ENCODE measurements around the gene LTBP1. TPM values are rescaled to one million over a fixed set of nuclear protein-coding genes. Genes with fewer than 3 reads are reported as not detected.

The LTBP1 gene
- total RNA-seq, 5 donors from 2014 or later (not counting 1 experiment from before 2014, with no cell fraction given), result 0.16 to 0.76 (median 0.43) TPM

DNA sequence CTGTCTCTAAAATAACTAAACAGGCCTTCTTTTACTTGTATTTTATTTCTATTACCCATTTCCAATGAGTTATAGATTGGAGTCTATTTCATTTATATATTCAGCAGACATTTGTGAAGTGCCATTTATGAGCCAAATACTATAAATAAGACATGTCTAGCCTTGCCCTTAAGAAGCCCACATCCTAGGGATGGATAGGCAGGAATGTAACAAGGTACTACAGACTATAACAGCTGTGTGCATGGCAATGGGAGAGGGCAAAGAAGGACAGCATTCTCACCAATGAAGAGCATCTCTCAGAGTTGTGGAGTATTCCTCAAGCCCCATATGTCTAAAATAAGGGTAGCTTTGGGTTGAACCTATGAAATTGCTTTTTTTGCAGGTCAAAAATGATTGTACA lies 367.8 kb downstream of the LTBP1 start:
- Mint-ChIP-seq H3K9me3 (no peaks in the 10 kb centered on the region), H3K27me3 (peaks cover 4% of the 10 kb centered on the region in 2 donors), H3K27ac (no peak overlapping the region), H3K36me3 (no peaks in the 10 kb centered on the region), H3K4me3 (no peak overlapping the region), H3K4me1 (no peaks in the 10 kb centered on the region)
- H3K9me3 ChIP-seq, result no peaks in the 10 kb centered on the region
- H3K4me3 ChIP-seq (ENCODE audit: control insufficient read depth in 1 of 2, extremely low read depth in 1 of 2, low read length in 1 of 2), result no peak overlapping the region
- DNase-seq (no peak), ATAC-seq (replicated peaks in 1 of 4) (no peak)
- ChIA-PET CTCF (no interaction called here), POLR2A (no interaction called here)
- H3K36me3 ChIP-seq (ENCODE audit: control insufficient read depth in 2 of 2, extremely low read depth in 1 of 2, insufficient read depth in 1 of 2, low read length in 1 of 2), result no peaks in the 10 kb centered on the region
- no peaks in the 10 kb centered on the region for H3K27me3 ChIP-seq (replicated peaks in 1 of 2; ENCODE audit: control insufficient read depth in 2 of 2, extremely low read depth in 1 of 2, insufficient read depth in 2 of 2, low read length in 1 of 2)
- no peaks in the 10 kb centered on the region for H3K4me1 ChIP-seq (ENCODE audit: control insufficient read depth in 1 of 2, extremely low read depth in 1 of 2, insufficient read depth in 2 of 2, low read length in 2 of 2)
- no peak overlapping the region for H3K27ac ChIP-seq (ENCODE audit: low read length)

- DNase-seq (no peak), ATAC-seq (replicated peaks in 1 of 4) (no peak)
- H3K4me1 Mint-ChIP-seq, result peaks cover 0 to 2% (median 2%) of the 10 kb centered on the region in 3 donors
- WGBS (ENCODE audit: insufficient coverage), result 70% methylated on average over 1 of the region's 1 CpG
- no peaks in the 10 kb centered on the region for H3K36me3 Mint-ChIP-seq
- no peaks in the 10 kb centered on the region for H3K9me3 Mint-ChIP-seq
- no peaks in the 10 kb centered on the region for H3K9me3 ChIP-seq
- ChIA-PET CTCF (no interaction called here), POLR2A (no interaction called here)
- no peaks in the 10 kb centered on the region for H3K27me3 ChIP-seq (replicated peaks in 1 of 2; ENCODE audit: control insufficient read depth in 2 of 2, extremely low read depth in 1 of 2, insufficient read depth in 2 of 2, low read length in 1 of 2)
- no peak overlapping the region for H3K4me3 Mint-ChIP-seq
- no peaks in the 10 kb centered on the region for H3K4me1 ChIP-seq (ENCODE audit: control insufficient read depth in 1 of 2, extremely low read depth in 1 of 2, insufficient read depth in 2 of 2, low read length in 2 of 2)
- H3K27ac Mint-ChIP-seq, result no peak overlapping the region
- H3K4me3 ChIP-seq (ENCODE audit: control insufficient read depth in 1 of 2, extremely low read depth in 1 of 2, low read length in 1 of 2), result no peak overlapping the region
- H3K36me3 ChIP-seq (ENCODE audit: control insufficient read depth in 2 of 2, extremely low read depth in 1 of 2, insufficient read depth in 1 of 2, low read length in 1 of 2), result no peaks in the 10 kb centered on the region
- peaks cover 0 to 4% of the 10 kb centered on the region in 2 donors for H3K27me3 Mint-ChIP-seq
- no peak overlapping the region for H3K27ac ChIP-seq (ENCODE audit: low read length)
Observed at GRCh38 chr2:33316328-33316727, 369.6 kb downstream of the LTBP1 start.

GRCh38 chr2:33317369-33318007 lies 370.7 kb downstream of the LTBP1 start:
- Mint-ChIP-seq H3K27me3 (peaks cover 0 to 4% of the 10 kb centered on the region in 2 donors), H3K4me1 (peaks cover under 1 to 12% (median 12%) of the 10 kb centered on the region in 3 donors), H3K36me3 (no peaks in the 10 kb centered on the region), H3K27ac (no peak overlapping the region), H3K4me3 (no peak overlapping the region), H3K9me3 (no peaks in the 10 kb centered on the region)
- no peak overlapping the region for H3K27ac ChIP-seq (ENCODE audit: low read length)
- H3K4me1 ChIP-seq (ENCODE audit: control insufficient read depth in 1 of 2, extremely low read depth in 1 of 2, insufficient read depth in 2 of 2, low read length in 2 of 2), result no peaks in the 10 kb centered on the region
- ATAC-seq (replicated peaks in 1 of 4) (no peak), DNase-seq (no peak)
- H3K4me3 ChIP-seq (ENCODE audit: control insufficient read depth in 1 of 2, extremely low read depth in 1 of 2, low read length in 1 of 2), result no peak overlapping the region
- no peaks in the 10 kb centered on the region for H3K9me3 ChIP-seq
- no peaks in the 10 kb centered on the region for H3K27me3 ChIP-seq (replicated peaks in 1 of 2; ENCODE audit: control insufficient read depth in 2 of 2, extremely low read depth in 1 of 2, insufficient read depth in 2 of 2, low read length in 1 of 2)
- CTCF ChIA-PET, result interaction anchor here in 1 of 2 donors (0.5 kb wide), 1 partner anchor 1559 kb away, joined by 3 read pairs; no protein-coding TSS in a partner anchor
- 100% methylated on average over 1 of the region's 5 CpGs for WGBS (ENCODE audit: insufficient coverage)
- POLR2A ChIA-PET, result no interaction called here
- no peaks in the 10 kb centered on the region for H3K36me3 ChIP-seq (ENCODE audit: control insufficient read depth in 2 of 2, extremely low read depth in 1 of 2, insufficient read depth in 1 of 2, low read length in 1 of 2)

DNA sequence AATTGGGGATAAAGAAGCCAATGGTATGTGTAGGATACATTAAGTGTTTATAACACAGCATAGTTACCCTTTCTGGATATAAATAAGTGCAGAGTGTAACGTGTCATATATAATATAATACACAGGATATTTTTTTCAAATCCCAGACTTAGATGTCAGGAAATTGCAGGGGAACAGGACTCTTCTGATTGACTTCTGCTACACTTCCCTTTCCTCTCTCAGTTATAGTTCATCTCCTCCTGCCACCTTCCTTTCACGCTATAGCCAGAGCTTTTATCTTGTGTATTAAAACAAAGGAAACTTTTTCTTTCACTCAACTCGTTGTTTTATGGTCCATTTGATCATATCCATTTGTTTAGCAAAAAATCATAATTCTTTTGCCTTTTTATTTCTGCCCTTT lies 371.7 kb downstream of the LTBP1 start:
- H3K27ac ChIP-seq (ENCODE audit: low read length), result no peak overlapping the region

DNA sequence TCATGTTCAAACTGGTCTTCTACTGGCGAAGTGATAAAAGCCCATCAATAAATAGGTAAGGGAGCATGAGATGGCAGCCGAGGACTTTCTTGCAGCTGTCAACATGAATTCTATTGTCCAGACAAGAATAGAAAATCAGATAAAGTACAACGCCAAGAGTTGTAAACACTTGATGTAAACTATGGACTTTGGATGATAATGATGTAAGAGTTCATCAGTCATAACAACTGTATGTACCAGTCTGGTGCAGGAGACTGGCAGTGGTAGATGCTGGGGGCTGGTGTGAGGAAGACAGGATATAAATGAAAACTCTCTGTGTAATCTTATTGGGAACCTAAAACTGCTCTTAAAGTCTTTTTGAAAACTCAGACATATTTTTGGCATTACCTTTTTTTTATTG lies 373.8 kb downstream of the LTBP1 start:
- H3K36me3 ChIP-seq (ENCODE audit: control insufficient read depth in 2 of 2, extremely low read depth in 1 of 2, insufficient read depth in 1 of 2, low read length in 1 of 2), result no peaks in the 10 kb centered on the region
- Mint-ChIP-seq H3K4me1 (peaks cover 6 to 18% (median 15%) of the 10 kb centered on the region in 3 donors), H3K27ac (no peak overlapping the region), H3K36me3 (no peaks in the 10 kb centered on the region), H3K27me3 (peaks cover 0 to 1% of the 10 kb centered on the region in 2 donors), H3K4me3 (no peak overlapping the region), H3K9me3 (no peaks in the 10 kb centered on the region)
- H3K27me3 ChIP-seq (replicated peaks in 1 of 2; ENCODE audit: control insufficient read depth in 2 of 2, extremely low read depth in 1 of 2, insufficient read depth in 2 of 2, low read length in 1 of 2), result no peaks in the 10 kb centered on the region
- CTCF ChIA-PET, result interaction anchor here in 1 of 2 donors (0.6 kb wide), 1 partner anchor 528 kb away, joined by 3 read pairs; no protein-coding TSS in a partner anchor
- POLR2A ChIA-PET, result no interaction called here
- H3K4me3 ChIP-seq (ENCODE audit: control insufficient read depth in 1 of 2, extremely low read depth in 1 of 2, low read length in 1 of 2), result no peak overlapping the region
- WGBS (ENCODE audit: insufficient coverage), result 89% methylated on average over 3 of the region's 3 CpGs
- no peaks in the 10 kb centered on the region for H3K4me1 ChIP-seq (ENCODE audit: control insufficient read depth in 1 of 2, extremely low read depth in 1 of 2, insufficient read depth in 2 of 2, low read length in 2 of 2)
- H3K27ac ChIP-seq (ENCODE audit: low read length), result no peak overlapping the region
- no peak for DNase-seq
- ATAC-seq (replicated peaks in 1 of 4), result no peak
- H3K9me3 ChIP-seq, result no peaks in the 10 kb centered on the region

More for the DNA sequence above, 371.7 kb downstream of the LTBP1 start:
- Mint-ChIP-seq H3K27ac (no peak overlapping the region), H3K27me3 (peaks cover 0 to 3% of the 10 kb centered on the region in 2 donors), H3K36me3 (no peaks in the 10 kb centered on the region), H3K4me1 (peaks cover 6 to 18% (median 15%) of the 10 kb centered on the region in 3 donors), H3K4me3 (no peak overlapping the region), H3K9me3 (no peaks in the 10 kb centered on the region)
- ChIA-PET CTCF (no interaction called here), POLR2A (no interaction called here)
- Histone ChIP-seq H3K4me1 (ENCODE audit: control insufficient read depth in 1 of 2, extremely low read depth in 1 of 2, insufficient read depth in 2 of 2, low read length in 2 of 2) (no peaks in the 10 kb centered on the region), H3K9me3 (no peaks in the 10 kb centered on the region), H3K4me3 (ENCODE audit: control insufficient read depth in 1 of 2, extremely low read depth in 1 of 2, low read length in 1 of 2) (no peak overlapping the region), H3K27me3 (replicated peaks in 1 of 2; ENCODE audit: control insufficient read depth in 2 of 2, extremely low read depth in 1 of 2, insufficient read depth in 2 of 2, low read length in 1 of 2) (no peaks in the 10 kb centered on the region), H3K36me3 (ENCODE audit: control insufficient read depth in 2 of 2, extremely low read depth in 1 of 2, insufficient read depth in 1 of 2, low read length in 1 of 2) (no peaks in the 10 kb centered on the region)
- no peak for ATAC-seq (replicated peaks in 1 of 4)
- no CpG with 5 or more reads among the region's 3 CpGs for WGBS (ENCODE audit: insufficient coverage)
- DNase-seq, result no peak

- Mint-ChIP-seq H3K27ac (no peak overlapping the region), H3K36me3 (no peaks in the 10 kb centered on the region), H3K9me3 (no peaks in the 10 kb centered on the region), H3K27me3 (peaks cover 0 to 1% of the 10 kb centered on the region in 2 donors), H3K4me1 (peaks cover 6 to 18% (median 15%) of the 10 kb centered on the region in 3 donors), H3K4me3 (peak overlapping the region in 1 of 3 donors; percentile 32)
- WGBS (ENCODE audit: insufficient coverage), result 40% methylated on average over 2 of the region's 8 CpGs
- ChIA-PET CTCF (no interaction called here), POLR2A (no interaction called here)
- Histone ChIP-seq H3K4me1 (ENCODE audit: control insufficient read depth in 1 of 2, extremely low read depth in 1 of 2, insufficient read depth in 2 of 2, low read length in 2 of 2) (no peaks in the 10 kb centered on the region), H3K27me3 (replicated peaks in 1 of 2; ENCODE audit: control insufficient read depth in 2 of 2, extremely low read depth in 1 of 2, insufficient read depth in 2 of 2, low read length in 1 of 2) (no peaks in the 10 kb centered on the region), H3K36me3 (ENCODE audit: control insufficient read depth in 2 of 2, extremely low read depth in 1 of 2, insufficient read depth in 1 of 2, low read length in 1 of 2) (no peaks in the 10 kb centered on the region), H3K4me3 (ENCODE audit: control insufficient read depth in 1 of 2, extremely low read depth in 1 of 2, low read length in 1 of 2) (no peak overlapping the region), H3K9me3 (no peaks in the 10 kb centered on the region), H3K27ac (ENCODE audit: low read length) (no peak overlapping the region)
- ATAC-seq (replicated peaks in 1 of 4) (no peak), DNase-seq (peak in 1 of 35 experiments; percentile 1)
Observed at GRCh38 chr2:33321236-33321771, 374.6 kb downstream of the LTBP1 start.

Measured in T-cell (primary cell).